GM12878 (cell line): ENCODE measurements around the gene TBC1D1.

ENCODE experiments used
- CEBPB ChIP-seq, 2 experiments: fragments of 150-350 bp in 1 of 2; IDR thresholded peaks; 2 replicates each; pipeline ENCODE4 v1.6.1; 2012 to 2014; ENCODE audit warnings: low read depth in 2 of 2, low read length in 2 of 2, borderline replicate concordance in 1 of 2, inconsistent platforms in 1 of 2
- CTCF ChIP-seq, 3 experiments: IDR thresholded peaks in 2 of 3; conservative IDR thresholded peaks in 1 of 3; 2 replicates each; pipeline ENCODE4 v1.5.1; 2011; ENCODE audit warnings: low read depth in 3 of 3, low read length in 3 of 3, mild to moderate bottlenecking in 3 of 3, control low read depth in 2 of 3, moderate library complexity in 2 of 3, inconsistent platforms in 1 of 3, mixed read lengths in 1 of 3; ENCODE audit not compliant: control insufficient read depth in 2 of 3, insufficient read depth in 1 of 3; ENCODE audit errors: extremely low read depth in 1 of 3
- MYC ChIP-seq: IDR thresholded peaks from 2 replicates; pipeline ENCODE4 v1.6.1; 2011; ENCODE audit warnings: mild to moderate bottlenecking, low read length, moderate library complexity, inconsistent platforms; ENCODE audit not compliant: insufficient read depth, insufficient replicate concordance, insufficient read length, severe bottlenecking
- POLR2A ChIP-seq: IDR thresholded peaks from 2 replicates; pipeline ENCODE4 v1.6.1; 2011; ENCODE audit warnings: low read depth, mild to moderate bottlenecking, low read length
- RAD21 ChIP-seq: IDR thresholded peaks from 2 replicates; pipeline ENCODE4 v1.6.1; 2011; ENCODE audit warnings: mild to moderate bottlenecking, low read depth, low read length, moderate library complexity; ENCODE audit not compliant: insufficient read depth
- RBBP5 ChIP-seq: fragments of 200-600 bp; sonication (generic); conservative IDR thresholded peaks from 2 replicates; pipeline ENCODE4 v1.6.1; 2016
- RCOR1 ChIP-seq: conservative IDR thresholded peaks from 2 replicates; pipeline ENCODE4 v1.6.1; 2012; ENCODE audit warnings: low read depth, low read length, improper control_type of control experiment
- TAF1 ChIP-seq: IDR thresholded peaks from 2 replicates; pipeline ENCODE4 v1.6.1; 2011; ENCODE audit warnings: mild to moderate bottlenecking, low read depth, low read length, borderline replicate concordance
- ZNF384 ChIP-seq: IDR thresholded peaks from 2 replicates; pipeline ENCODE4 v1.6.1; 2012; ENCODE audit warnings: low read depth, mild to moderate bottlenecking, low read length, improper control_type of control experiment, borderline replicate concordance

- TF ChIP-seq TAF1 = no peak
- TF ChIP-seq CTCF (IDR thresholded peaks at IDR 0.05 in 2 of 3, conservative IDR thresholded peaks at IDR 0.05 in 1 of 3; ENCODE audit: control insufficient read depth in 2 of 3, extremely low read depth in 1 of 3, insufficient read depth in 1 of 3, low read depth in 3 of 3, low read length in 3 of 3) = no peak
- no peak for TF ChIP-seq ZNF384
- no peak for TF ChIP-seq CEBPB (IDR thresholded peaks at IDR 0.05; ENCODE audit: borderline replicate concordance in 1 of 2, low read depth in 2 of 2, low read length in 2 of 2)
- TF ChIP-seq RBBP5 = no peak
- TF ChIP-seq POLR2A = no peak
- no peak for TF ChIP-seq MYC
- no peak for TF ChIP-seq RAD21
- no peak for TF ChIP-seq RCOR1
Observed at GRCh38 chr4:38154252-38154651, 263.4 kb downstream of the TBC1D1 start.
